Neural progenitor cell (in vitro differentiated cells): ENCODE results near the gene INCENP. TPM values are rescaled to one million over a fixed set of nuclear protein-coding genes. Genes with fewer than 3 reads are reported as not detected.

Source experiments
- DNase-seq: peaks from one replicate; pipeline ENCODE4 v3.0.0-alpha.2; 2016; ENCODE audit warnings: low spot score
- H2AFZ ChIP-seq: fragments of 200-600 bp; sonication (generic); replicated peaks from 2 replicates; pipeline ENCODE4 v1.6.1; 2016; ENCODE audit warnings: antibody characterized with exemption
- H3F3A ChIP-seq: fragments of 200-600 bp; sonication (generic); 2 replicates; pipeline ENCODE4 v1.6.1; 2016; ENCODE audit warnings: antibody characterized with exemption, low read depth
- H3K27ac ChIP-seq: fragments of 200-600 bp; sonication (generic); 2 replicates; pipeline ENCODE4 v1.5.1; 2016; ENCODE audit warnings: mild to moderate bottlenecking
- H3K27me3 ChIP-seq: fragments of 200-600 bp; sonication (generic); 2 replicates; pipeline ENCODE4 v1.6.1; 2016; ENCODE audit warnings: mild to moderate bottlenecking, moderate library complexity
- H3K36me3 ChIP-seq: fragments of 200-600 bp; sonication (generic); 2 replicates; pipeline ENCODE4 v1.5.1; 2016
- H3K4me1 ChIP-seq: fragments of 200-600 bp; sonication (generic); 2 replicates; pipeline ENCODE4 v1.6.1; 2016; ENCODE audit warnings: mixed run types
- H3K4me2 ChIP-seq: fragments of 200-600 bp; sonication (generic); 2 replicates; pipeline ENCODE4 v1.6.1; 2016
- H3K4me3 ChIP-seq: fragments of 200-600 bp; sonication (generic); 2 replicates; pipeline ENCODE4 v1.5.1; 2016
- H3K79me2 ChIP-seq: fragments of 200-600 bp; sonication (generic); 2 replicates; pipeline ENCODE4 v1.6.1; 2016; ENCODE audit warnings: low read depth
- H3K9ac ChIP-seq: fragments of 200-600 bp; sonication (generic); 2 replicates; pipeline ENCODE4 v1.6.1; 2016
- H3K9me3 ChIP-seq: fragments of 200-600 bp; sonication (generic); 2 replicates; pipeline ENCODE4 v1.5.1; 2016; ENCODE audit warnings: low read depth
- H4K20me1 ChIP-seq: fragments of 200-600 bp; sonication (generic); 2 replicates; pipeline ENCODE4 v1.6.1; 2016; ENCODE audit warnings: low read depth
- H3K27ac Mint-ChIP-seq: 3 replicates; pipeline ENCODE4 v1.8.0; 2021; ENCODE audit warnings: mixed read lengths
- H3K27me3 Mint-ChIP-seq: 2 replicates; pipeline ENCODE4 v1.8.0; 2022; ENCODE audit warnings: low read depth, mild to moderate bottlenecking, inconsistent platforms, moderate library complexity, mixed read lengths; ENCODE audit not compliant: insufficient read depth
- H3K36me3 Mint-ChIP-seq: 3 replicates; pipeline ENCODE4 v1.8.0; 2021; ENCODE audit warnings: mixed read lengths
- H3K4me1 Mint-ChIP-seq: 3 replicates; pipeline ENCODE4 v1.8.0; 2021; ENCODE audit warnings: mixed read lengths
- H3K4me3 Mint-ChIP-seq: 3 replicates; pipeline ENCODE4 v1.8.0; 2021; ENCODE audit warnings: mild to moderate bottlenecking, moderate library complexity, mixed read lengths
- H3K9me3 Mint-ChIP-seq: 3 replicates; pipeline ENCODE4 v1.8.0; 2020; ENCODE audit warnings: mixed read lengths
- CTCF ChIP-seq: fragments of 200-600 bp; sonication (generic); IDR thresholded peaks from 2 replicates; pipeline ENCODE4 v1.5.1; 2017; ENCODE audit warnings: antibody characterized with exemption, mild to moderate bottlenecking
- EZH2 ChIP-seq: fragments of 200-600 bp; sonication (generic); IDR thresholded peaks from 2 replicates; pipeline ENCODE4 v1.6.1; 2017; ENCODE audit warnings: antibody characterized with exemption, mild to moderate bottlenecking, moderate library complexity
- EZH2phosphoT487 ChIP-seq: fragments of 200-600 bp; sonication (generic); IDR thresholded peaks from 2 replicates; pipeline ENCODE4 v1.6.1; 2017; ENCODE audit warnings: antibody characterized with exemption
- total RNA-seq: library from RNA; depleted of rRNA; stranded (reverse); fragments of >200 nt; gene quantifications from 2 replicates; pipeline ENCODE4 v1.2.3, GENCODE V29; 2015; ENCODE audit warnings: low replicate concordance

The INCENP gene
- total RNA-seq, 1 donor from 2014 or later = 73.9 TPM

DNA sequence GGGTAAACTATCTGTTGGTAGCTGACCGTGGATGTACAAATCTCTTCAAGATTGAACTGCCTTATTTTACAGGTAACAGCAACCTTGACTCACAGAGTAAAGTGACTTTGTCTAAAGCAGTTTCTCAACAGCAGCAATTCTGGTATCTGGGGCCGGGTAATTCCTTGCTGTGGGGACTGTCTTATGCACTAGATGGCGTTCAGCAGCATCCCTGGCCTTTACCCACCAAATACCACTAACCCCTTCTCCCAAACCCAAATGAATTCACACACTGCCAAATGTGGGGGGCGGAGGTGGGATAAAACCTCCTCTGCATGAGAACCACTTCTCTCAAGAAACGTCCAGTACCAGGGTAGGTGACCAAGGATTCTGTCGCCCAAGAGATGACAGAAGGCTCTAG lies 1.7 kb upstream of the INCENP start:
- H3K4me1 ChIP-seq = peaks cover 19% of the 10 kb centered on the region
- no peak overlapping the region for H3K4me3 ChIP-seq
- H3K9me3 ChIP-seq = no peaks in the 10 kb centered on the region
- no peaks in the 10 kb centered on the region for H3K27me3 ChIP-seq
- H3K4me1 Mint-ChIP-seq = peaks cover 32% of the 10 kb centered on the region
- H3K79me2 ChIP-seq = peaks cover 32% of the 10 kb centered on the region
- peak overlapping the region; percentile 99 for H2AFZ ChIP-seq
- H3K27ac Mint-ChIP-seq = peak overlapping the region; percentile 39
- H3F3A ChIP-seq = peaks cover 4% of the 10 kb centered on the region
- H3K4me2 ChIP-seq = no peak overlapping the region
- peak overlapping the region; percentile 30 for H3K4me3 Mint-ChIP-seq
- no peaks in the 10 kb centered on the region for H3K36me3 ChIP-seq
- TF ChIP-seq EZH2phosphoT487 (no peak), CTCF (peak; percentile 53), EZH2 (no peak)
- peak; percentile 59 for DNase-seq
- H4K20me1 ChIP-seq = peaks cover 27% of the 10 kb centered on the region
- no peak overlapping the region for H3K27ac ChIP-seq
- no peaks in the 10 kb centered on the region for H3K27me3 Mint-ChIP-seq
- H3K9me3 Mint-ChIP-seq = no peaks in the 10 kb centered on the region
- H3K9ac ChIP-seq = no peak overlapping the region
- no peaks in the 10 kb centered on the region for H3K36me3 Mint-ChIP-seq

GRCh38 chr11:62124186-62125113 lies 639 bp downstream of the INCENP start:
- Histone ChIP-seq H3K27me3 (no peaks in the 10 kb centered on the region), H3K27ac (no peak overlapping the region), H3K4me2 (peak overlapping the region; percentile 93), H4K20me1 (peaks cover 51% of the 10 kb centered on the region), H3K79me2 (peaks cover 56% of the 10 kb centered on the region), H3K36me3 (no peaks in the 10 kb centered on the region), H3K4me3 (peak overlapping the region; percentile 84), H3K9me3 (no peaks in the 10 kb centered on the region), H3F3A (peaks cover 4% of the 10 kb centered on the region), H3K9ac (peak overlapping the region; percentile 41), H2AFZ (peak overlapping the region; percentile 59), H3K4me1 (peaks cover 19% of the 10 kb centered on the region)
- Mint-ChIP-seq H3K27ac (peak overlapping the region; percentile 94), H3K4me1 (peaks cover 35% of the 10 kb centered on the region), H3K9me3 (no peaks in the 10 kb centered on the region), H3K36me3 (peaks cover 9% of the 10 kb centered on the region), H3K4me3 (peak overlapping the region; percentile 98), H3K27me3 (peaks cover 5% of the 10 kb centered on the region)
- TF ChIP-seq EZH2phosphoT487 = no peak
- peak; percentile 52 for DNase-seq

DNA sequence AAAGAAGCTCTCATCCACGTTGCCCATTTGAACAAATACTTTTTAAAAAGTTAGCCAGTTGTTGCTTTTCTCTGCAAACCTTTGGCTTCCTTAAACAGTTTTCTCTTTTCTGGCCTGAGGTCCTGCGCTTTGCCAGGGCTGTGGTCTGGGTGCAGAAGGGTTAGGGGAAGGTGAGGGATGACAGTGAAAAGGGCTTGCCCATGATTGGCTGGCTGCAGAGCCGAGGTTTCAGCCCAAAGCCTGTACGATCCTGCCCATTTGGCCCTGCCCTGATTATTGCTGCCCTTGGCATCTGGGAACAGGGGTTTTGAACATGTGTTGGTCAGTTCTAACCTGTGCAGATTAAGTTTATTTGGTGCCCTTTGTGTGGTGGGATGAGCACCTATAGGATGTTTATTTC lies 1.5 kb downstream of the INCENP start:
- H3K9ac ChIP-seq = no peak overlapping the region
- no peak overlapping the region for H2AFZ ChIP-seq
- H3K4me3 Mint-ChIP-seq = peak overlapping the region; percentile 98
- H3F3A ChIP-seq = peaks cover 4% of the 10 kb centered on the region
- no peak overlapping the region for H3K27ac Mint-ChIP-seq
- H3K27ac ChIP-seq = no peak overlapping the region
- H3K4me2 ChIP-seq = peak overlapping the region; percentile 93
- H3K36me3 ChIP-seq = no peaks in the 10 kb centered on the region
- no peaks in the 10 kb centered on the region for H3K9me3 Mint-ChIP-seq
- H3K27me3 ChIP-seq = no peaks in the 10 kb centered on the region
- peaks cover 5% of the 10 kb centered on the region for H3K27me3 Mint-ChIP-seq
- DNase-seq = no peak
- H3K9me3 ChIP-seq = no peaks in the 10 kb centered on the region
- H3K4me1 ChIP-seq = peaks cover 19% of the 10 kb centered on the region
- H3K79me2 ChIP-seq = peaks cover 65% of the 10 kb centered on the region
- H3K36me3 Mint-ChIP-seq = peaks cover 10% of the 10 kb centered on the region
- TF ChIP-seq CTCF = no peak
- peak overlapping the region; percentile 84 for H3K4me3 ChIP-seq
- peaks cover 58% of the 10 kb centered on the region for H4K20me1 ChIP-seq
- peaks cover 35% of the 10 kb centered on the region for H3K4me1 Mint-ChIP-seq

DNA sequence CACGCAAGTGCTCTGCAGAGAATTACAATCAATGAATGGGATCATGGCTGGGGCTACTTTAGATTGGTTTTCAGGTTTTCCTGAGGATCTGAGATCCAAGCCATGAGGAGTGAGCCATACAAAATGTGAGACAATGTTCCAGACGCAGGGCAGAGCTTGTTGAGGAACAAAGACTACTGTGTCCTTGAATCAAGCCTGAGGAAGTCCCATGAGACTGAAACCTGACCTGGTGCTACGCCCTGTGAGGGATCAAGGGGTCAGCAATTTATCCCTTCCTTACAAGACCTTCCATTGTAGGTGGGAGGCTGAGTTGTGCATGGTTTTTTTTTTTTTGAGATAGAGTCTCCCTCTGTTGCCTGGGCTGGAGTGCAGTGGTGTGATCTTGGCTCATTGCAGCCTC lies 2.1 kb downstream of the INCENP start:
- H3K9me3 ChIP-seq = no peaks in the 10 kb centered on the region
- Mint-ChIP-seq H3K4me1 (peaks cover 35% of the 10 kb centered on the region), H3K9me3 (no peaks in the 10 kb centered on the region), H3K27ac (no peak overlapping the region), H3K4me3 (peak overlapping the region; percentile 98), H3K36me3 (peaks cover 15% of the 10 kb centered on the region), H3K27me3 (peaks cover 5% of the 10 kb centered on the region)
- H3K27ac ChIP-seq = no peak overlapping the region
- H3K27me3 ChIP-seq = no peaks in the 10 kb centered on the region
- peak overlapping the region; percentile 93 for H3K4me2 ChIP-seq
- peaks cover 70% of the 10 kb centered on the region for H3K79me2 ChIP-seq
- peak; percentile 31 for DNase-seq
- no peaks in the 10 kb centered on the region for H3K36me3 ChIP-seq
- H3F3A ChIP-seq = peaks cover 4% of the 10 kb centered on the region
- peaks cover 64% of the 10 kb centered on the region for H4K20me1 ChIP-seq
- TF ChIP-seq CTCF (no peak), EZH2phosphoT487 (no peak), EZH2 (no peak)
- H3K9ac ChIP-seq = no peak overlapping the region
- peak overlapping the region; percentile 84 for H3K4me3 ChIP-seq
- H3K4me1 ChIP-seq = peaks cover 19% of the 10 kb centered on the region
- H2AFZ ChIP-seq = no peak overlapping the region
